ENCODE measurements around the gene CHKA. TPM values are rescaled to one million over a fixed set of nuclear protein-coding genes. Genes with fewer than 3 reads are reported as not detected.

CHKA gene
- total and polyA plus RNA-seq, 9 of the 15 experiments (the other 6 are each of a cell fraction or from before 2014, with no cell fraction given) = 3.6 to 37.0 (median 30.2) TPM

- TF ChIP-seq ZBTB40 (IDR thresholded peaks at IDR 0.05) = no peak
- TF ChIP-seq ZBTB40 (CRISPR knock-in tag; IDR thresholded peaks at IDR 0.05) = no peak
- TF ChIP-seq ZNF354B (CRISPR knock-in tag; IDR thresholded peaks at IDR 0.05) = peak; percentile 51; the same call in 1 of the 2 replicates
- TF ChIP-seq E2F3 (CRISPR knock-in tag; IDR thresholded peaks at IDR 0.05) = no peak
- no peak for TF ChIP-seq CBX2 (IDR thresholded peaks at IDR 0.05; ENCODE audit: insufficient read depth, low read length, poor library complexity, severe bottlenecking)
- TF ChIP-seq PPARD (CRISPR knock-in tag; IDR thresholded peaks at IDR 0.05) = no peak
- no peak for TF ChIP-seq DNMT1 (IDR thresholded peaks at IDR 0.05)
- TF ChIP-seq ZNF347 (CRISPR knock-in tag; IDR thresholded peaks at IDR 0.05; ENCODE audit: low read depth) = no peak
- no peak for TF ChIP-seq FOSL1 (tag; conservative IDR thresholded peaks at IDR 0.05)
- no peak for TF ChIP-seq MLLT1 (IDR thresholded peaks at IDR 0.05)
- no peak for TF ChIP-seq NEUROD1 (IDR thresholded peaks at IDR 0.05; ENCODE audit: borderline replicate concordance, low read depth, low read length, partially characterized antibody)
- no peak for TF ChIP-seq TBP (optimal IDR thresholded peaks at IDR 0.05; ENCODE audit: low read depth, low read length)
- TF ChIP-seq ZFP91 (CRISPR knock-in tag; IDR thresholded peaks at IDR 0.05) = no peak
These were observed 109.9 kb downstream of the CHKA start (continued) for GRCh38 chr11:68011051-68011943.
